Kidney tubule cell (primary cell): ENCODE measurements around the gene UBXN4.
"Not testable (repeated sequence)": the region's sequence is repeated elsewhere in the genome, so short reads cannot be mapped to it uniquely, and the experiment has no call there.

ENCODE experiments used
- DNase-seq: peaks from one replicate; pipeline ENCODE4 v3.0.0-alpha.2; 2018; ENCODE audit warnings: low spot score

The UBXN4 gene

GRCh38 chr2:135741395-135742324 lies at the start of gene UBXN4:
Gene UBXN4, plus strand, starts transcription at chr2:135741855. Its CDS starts 75 bp downstream, at chr2:135741930.
- peak; percentile 99 for DNase-seq

- peak; percentile 24 for DNase-seq
Measured at GRCh38 chr2:135694711-135695110, 46.9 kb upstream of the UBXN4 start.

- no peak for DNase-seq
Measured at GRCh38 chr2:135698838-135699237, 42.8 kb upstream of the UBXN4 start.

GRCh38 chr2:135701442-135701841 lies 40.2 kb upstream of the UBXN4 start:
- DNase-seq = peak; percentile 79

- no peak for DNase-seq
Measured at GRCh38 chr2:135703300-135703699, 38.4 kb upstream of the UBXN4 start.

GRCh38 chr2:135704075-135704474 lies 37.6 kb upstream of the UBXN4 start:
- not testable (repeated sequence) for DNase-seq

GRCh38 chr2:135708159-135708558 lies 33.5 kb upstream of the UBXN4 start:
- no peak for DNase-seq

GRCh38 chr2:135709992-135710391 lies 31.7 kb upstream of the UBXN4 start:
- DNase-seq = peak; percentile 50

- DNase-seq = not testable (repeated sequence)
Measured at GRCh38 chr2:135715086-135715485, 26.6 kb upstream of the UBXN4 start.

GRCh38 chr2:135728064-135728743 lies 13.5 kb upstream of the UBXN4 start:
- no peak for DNase-seq

GRCh38 chr2:135732561-135732960 lies 9.1 kb upstream of the UBXN4 start:
- no peak for DNase-seq

- no peak for DNase-seq
Measured at GRCh38 chr2:135733045-135733444, 8.6 kb upstream of the UBXN4 start.

- DNase-seq = no peak
Measured at GRCh38 chr2:135736546-135736945, 5.1 kb upstream of the UBXN4 start.

GRCh38 chr2:135740206-135740605 lies 1.4 kb upstream of the UBXN4 start:
- DNase-seq = no peak

GRCh38 chr2:135741043-135741394 lies 636 bp upstream of the UBXN4 start:
- DNase-seq = no peak

GRCh38 chr2:135742325-135742757 lies 686 bp downstream of the UBXN4 start:
- peak; percentile 66 for DNase-seq

GRCh38 chr2:135743860-135744259 lies 2.2 kb downstream of the UBXN4 start:
- no peak for DNase-seq

GRCh38 chr2:135744760-135745314 lies 3.2 kb downstream of the UBXN4 start:
- peak; percentile 54 for DNase-seq

- DNase-seq = peak; percentile 49
Measured at GRCh38 chr2:135745545-135745944, 3.9 kb downstream of the UBXN4 start.

- no peak for DNase-seq
Measured at GRCh38 chr2:135755573-135755972, 13.9 kb downstream of the UBXN4 start.

GRCh38 chr2:135756692-135757091 lies 15.0 kb downstream of the UBXN4 start:
- DNase-seq = no peak

GRCh38 chr2:135762022-135762421 lies 20.4 kb downstream of the UBXN4 start:
- DNase-seq = no peak

GRCh38 chr2:135762530-135762929 lies 20.9 kb downstream of the UBXN4 start:
- no peak for DNase-seq
